ENCODE measurements around the gene SAG.

DNA sequence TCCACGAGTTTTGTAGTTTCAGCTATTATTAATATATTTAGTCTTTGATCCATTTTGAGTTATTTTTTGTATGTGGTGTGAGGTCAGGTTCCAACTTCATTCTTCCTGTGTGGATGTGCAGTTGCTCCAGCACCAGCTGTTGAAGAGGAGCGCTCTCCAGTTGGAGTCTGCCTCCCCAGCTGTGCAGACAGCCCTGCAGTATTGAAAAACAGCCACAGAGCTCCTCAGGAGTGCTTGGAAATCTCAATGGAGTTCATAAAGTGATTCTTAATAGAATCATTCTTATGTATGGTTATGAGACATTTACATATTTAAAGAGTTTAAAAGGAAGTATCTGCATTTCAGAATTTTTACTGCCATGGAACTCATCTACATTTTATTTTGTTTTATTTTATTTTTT lies 64.0 kb downstream of the SAG start:
- TF ChIP-seq, protein P1, sequence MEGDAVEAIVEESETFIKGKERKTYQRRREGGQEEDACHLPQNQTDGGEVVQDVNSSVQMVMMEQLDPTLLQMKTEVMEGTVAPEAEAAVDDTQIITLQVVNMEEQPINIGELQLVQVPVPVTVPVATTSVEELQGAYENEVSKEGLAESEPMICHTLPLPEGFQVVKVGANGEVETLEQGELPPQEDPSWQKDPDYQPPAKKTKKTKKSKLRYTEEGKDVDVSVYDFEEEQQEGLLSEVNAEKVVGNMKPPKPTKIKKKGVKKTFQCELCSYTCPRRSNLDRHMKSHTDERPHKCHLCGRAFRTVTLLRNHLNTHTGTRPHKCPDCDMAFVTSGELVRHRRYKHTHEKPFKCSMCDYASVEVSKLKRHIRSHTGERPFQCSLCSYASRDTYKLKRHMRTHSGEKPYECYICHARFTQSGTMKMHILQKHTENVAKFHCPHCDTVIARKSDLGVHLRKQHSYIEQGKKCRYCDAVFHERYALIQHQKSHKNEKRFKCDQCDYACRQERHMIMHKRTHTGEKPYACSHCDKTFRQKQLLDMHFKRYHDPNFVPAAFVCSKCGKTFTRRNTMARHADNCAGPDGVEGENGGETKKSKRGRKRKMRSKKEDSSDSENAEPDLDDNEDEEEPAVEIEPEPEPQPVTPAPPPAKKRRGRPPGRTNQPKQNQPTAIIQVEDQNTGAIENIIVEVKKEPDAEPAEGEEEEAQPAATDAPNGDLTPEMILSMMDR (IDR thresholded peaks at IDR 0.05) = no peak
- no peak for TF ChIP-seq POLR2A (IDR thresholded peaks at IDR 0.05)
